Tibial artery (tissue), 4 donors: ENCODE results near the gene ATXN7.

Source experiments
- DNase-seq, 2 donors: peaks; one replicate each; pipeline ENCODE4 v3.0.0-alpha.2; 2019
- H3K27ac ChIP-seq, 2 donors: fragments of 200-600 bp; sonication (generic) in 1 of 2; 1 replicate in 1 of 2; 2 replicates in 1 of 2; pipeline ENCODE4 v1.5.1; 2018 to 2019; ENCODE audit warnings: mild to moderate bottlenecking in 1 of 2
- H3K27me3 ChIP-seq, 2 donors: fragments of 200-600 bp; sonication (generic) in 1 of 2; one replicate each; pipeline versions ENCODE4 v1.5.1 to v1.6.0; 2016 to 2019
- H3K36me3 ChIP-seq, 3 donors: fragments of 200-600 bp; sonication (generic) in 2 of 3; one replicate each; pipeline ENCODE4 v1.5.1; 2016 to 2019; ENCODE audit warnings: mild to moderate bottlenecking in 2 of 3
- H3K4me1 ChIP-seq, 4 donors: fragments of 200-600 bp; sonication (generic) in 2 of 4; 1 replicate in 3 of 4; 2 replicates in 1 of 4; pipeline ENCODE4 v1.5.1; 2016 to 2019
- H3K4me3 ChIP-seq, 2 donors: fragments of 200-600 bp; sonication (generic) in 1 of 2; 1 replicate in 1 of 2; 2 replicates in 1 of 2; pipeline ENCODE4 v1.5.1; 2018 to 2019; ENCODE audit warnings: mild to moderate bottlenecking in 2 of 2
- H3K9me3 ChIP-seq, 3 donors: fragments of 200-600 bp; sonication (generic) in 1 of 3; one replicate each; pipeline ENCODE4 v1.5.1; 2016 to 2019
- intact Hi-C: fragments of 100-400 bp; cut with DNase I; formaldehyde crosslinking; loops from one replicate; pipeline ENCODE4 v1.15.0; 2023; ENCODE audit warnings: low total_unique reads
- TF ChIP-seq, protein P1 (sequence below), 2 experiments: fragments of 200-600 bp in 1 of 2; fragments of 450-650 bp in 1 of 2; IDR thresholded peaks; one replicate each; pipeline ENCODE4 v1.5.1; 2017 to 2019; ENCODE audit warnings: antibody characterized with exemption in 2 of 2, mild to moderate bottlenecking in 1 of 2, moderate library complexity in 1 of 2

The ATXN7 gene

GRCh38 chr3:63966871-63967270 is 103.2 kb downstream of the ATXN7 start:
- Histone ChIP-seq H3K27ac (peak overlapping the region in 1 of 2 donors; percentile 54), H3K4me3 (no peak overlapping the region), H3K36me3 (no peaks in the 10 kb centered on the region), H3K9me3 (no peaks in the 10 kb centered on the region), H3K4me1 (peaks cover 0 to 67% (median 53%) of the 10 kb centered on the region in 4 donors), H3K27me3 (no peaks in the 10 kb centered on the region)
- TF ChIP-seq, protein P1, sequence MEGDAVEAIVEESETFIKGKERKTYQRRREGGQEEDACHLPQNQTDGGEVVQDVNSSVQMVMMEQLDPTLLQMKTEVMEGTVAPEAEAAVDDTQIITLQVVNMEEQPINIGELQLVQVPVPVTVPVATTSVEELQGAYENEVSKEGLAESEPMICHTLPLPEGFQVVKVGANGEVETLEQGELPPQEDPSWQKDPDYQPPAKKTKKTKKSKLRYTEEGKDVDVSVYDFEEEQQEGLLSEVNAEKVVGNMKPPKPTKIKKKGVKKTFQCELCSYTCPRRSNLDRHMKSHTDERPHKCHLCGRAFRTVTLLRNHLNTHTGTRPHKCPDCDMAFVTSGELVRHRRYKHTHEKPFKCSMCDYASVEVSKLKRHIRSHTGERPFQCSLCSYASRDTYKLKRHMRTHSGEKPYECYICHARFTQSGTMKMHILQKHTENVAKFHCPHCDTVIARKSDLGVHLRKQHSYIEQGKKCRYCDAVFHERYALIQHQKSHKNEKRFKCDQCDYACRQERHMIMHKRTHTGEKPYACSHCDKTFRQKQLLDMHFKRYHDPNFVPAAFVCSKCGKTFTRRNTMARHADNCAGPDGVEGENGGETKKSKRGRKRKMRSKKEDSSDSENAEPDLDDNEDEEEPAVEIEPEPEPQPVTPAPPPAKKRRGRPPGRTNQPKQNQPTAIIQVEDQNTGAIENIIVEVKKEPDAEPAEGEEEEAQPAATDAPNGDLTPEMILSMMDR (IDR thresholded peaks at IDR 0.05), result no peak
- intact Hi-C loops, result no loop called here
- no peak for DNase-seq

DNA sequence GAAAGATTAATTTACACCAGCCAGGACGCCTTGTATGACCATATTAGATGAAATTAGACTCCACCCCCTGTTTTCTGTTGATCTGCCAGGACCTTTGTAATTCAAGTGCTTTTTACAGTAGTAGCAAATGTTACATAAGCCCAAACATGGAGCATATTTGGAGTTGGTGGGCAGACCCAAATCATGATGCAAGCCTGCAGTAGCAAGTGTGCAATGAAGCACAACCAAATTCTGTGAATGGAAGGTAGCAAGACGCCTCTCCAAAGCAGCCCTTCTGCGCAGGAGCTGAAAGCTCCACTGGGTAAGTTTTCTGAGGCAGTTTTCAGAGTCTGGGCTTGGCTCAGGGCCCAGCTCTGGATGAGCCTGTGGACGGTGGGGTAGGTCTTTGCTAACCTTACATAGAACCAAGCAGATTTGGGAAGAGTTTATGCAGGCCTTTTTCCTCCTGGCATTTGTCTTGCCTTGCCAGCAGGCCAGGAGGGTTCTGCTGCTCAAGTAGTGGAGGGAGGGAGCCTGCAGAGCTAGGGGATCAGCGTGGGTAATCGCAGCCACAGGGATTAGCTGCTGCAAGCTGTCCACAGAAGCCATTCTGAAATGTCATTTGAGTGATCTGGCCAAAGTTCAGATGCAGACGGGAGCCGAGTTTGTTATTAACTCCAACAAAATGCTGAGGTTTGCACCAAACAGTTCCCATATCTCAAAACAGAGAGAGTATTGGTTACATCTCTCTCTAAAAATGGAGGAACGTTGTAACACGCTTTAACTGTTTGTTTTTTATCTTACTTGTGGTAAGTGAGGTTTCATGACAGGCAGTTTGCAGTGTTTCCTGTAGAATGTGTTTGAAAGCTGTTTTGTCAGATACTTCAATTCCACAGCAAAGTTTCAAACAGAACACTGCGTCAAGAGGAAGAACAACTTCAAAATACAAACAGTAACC is 104.3 kb downstream of the ATXN7 start:
- peak; percentile 32 to 76 for DNase-seq
- Histone ChIP-seq H3K4me3 (peak overlapping the region; percentile 27 to 33), H3K36me3 (no peaks in the 10 kb centered on the region), H3K27ac (peak overlapping the region; percentile 50 to 54), H3K27me3 (no peaks in the 10 kb centered on the region), H3K4me1 (peaks cover 0 to 76% (median 62%) of the 10 kb centered on the region in 4 donors), H3K9me3 (no peaks in the 10 kb centered on the region)
- TF ChIP-seq, protein P1 (IDR thresholded peaks at IDR 0.05), result no peak
- intact Hi-C loops, result no loop called here

- H3K36me3 ChIP-seq, result no peaks in the 10 kb centered on the region
- TF ChIP-seq, protein P1 (IDR thresholded peaks at IDR 0.05), result no peak
- H3K4me3 ChIP-seq, result peak overlapping the region in 1 of 2 donors; percentile 33
- intact Hi-C loops, result no loop called here
- no peaks in the 10 kb centered on the region for H3K9me3 ChIP-seq
- peaks cover 0 to 82% (median 65%) of the 10 kb centered on the region in 4 donors for H3K4me1 ChIP-seq
- no peak for DNase-seq
- no peaks in the 10 kb centered on the region for H3K27me3 ChIP-seq
- peak overlapping the region; percentile 50 to 54 for H3K27ac ChIP-seq
Observed at GRCh38 chr3:63968612-63969350, 105.1 kb downstream of the ATXN7 start.

- H3K4me3 ChIP-seq, result no peak overlapping the region
- DNase-seq, result no peak
- intact Hi-C loops, result no loop called here
- TF ChIP-seq, protein P1 (IDR thresholded peaks at IDR 0.05), result no peak
- H3K27me3 ChIP-seq, result no peaks in the 10 kb centered on the region
- peak overlapping the region in 1 of 2 donors; percentile 54 for H3K27ac ChIP-seq
- no peaks in the 10 kb centered on the region for H3K36me3 ChIP-seq
- H3K9me3 ChIP-seq, result no peaks in the 10 kb centered on the region
- peaks cover 0 to 79% (median 60%) of the 10 kb centered on the region in 4 donors for H3K4me1 ChIP-seq
Observed at GRCh38 chr3:63969876-63970275, 106.2 kb downstream of the ATXN7 start.

- TF ChIP-seq, protein P1 (IDR thresholded peaks at IDR 0.05), result no peak
- Histone ChIP-seq H3K27ac (peak overlapping the region; percentile 10 to 54), H3K9me3 (no peaks in the 10 kb centered on the region), H3K4me1 (peaks cover 0 to 76% (median 59%) of the 10 kb centered on the region in 4 donors), H3K27me3 (no peaks in the 10 kb centered on the region), H3K36me3 (no peaks in the 10 kb centered on the region), H3K4me3 (peak overlapping the region in 1 of 2 donors; percentile 12)
- DNase-seq, result no peak
- intact Hi-C loops, result no loop called here
Observed at GRCh38 chr3:63970631-63971475, 107.2 kb downstream of the ATXN7 start.
